GM06990 (cell line): ENCODE measurements around the gene ALKBH2.

Source experiments
- DNase-seq: peaks from one replicate; pipeline ENCODE4 v3.0.0-alpha.2; 2011; ENCODE audit not compliant: insufficient read length; ENCODE audit errors: extremely low read depth
- H3K27me3 ChIP-seq: replicated peaks from 2 replicates; pipeline ENCODE4 v1.6.0; 2011; ENCODE audit warnings: low read length; ENCODE audit not compliant: control insufficient read depth, insufficient read depth
- H3K36me3 ChIP-seq: 2 replicates; pipeline ENCODE4 v1.5.1; 2011; ENCODE audit warnings: low read length; ENCODE audit not compliant: control insufficient read depth, insufficient read depth
- H3K4me3 ChIP-seq: replicated peaks from 2 replicates; pipeline ENCODE4 v1.5.1; 2011; ENCODE audit warnings: low read depth, mild to moderate bottlenecking, control low read depth, low read length
- CTCF ChIP-seq: IDR thresholded peaks from 2 replicates; pipeline ENCODE4 v1.5.1; 2011; ENCODE audit warnings: low read length, control low read depth, mild to moderate bottlenecking, inconsistent platforms; ENCODE audit not compliant: insufficient read depth, poor library complexity, severe bottlenecking

ALKBH2 gene

DNA sequence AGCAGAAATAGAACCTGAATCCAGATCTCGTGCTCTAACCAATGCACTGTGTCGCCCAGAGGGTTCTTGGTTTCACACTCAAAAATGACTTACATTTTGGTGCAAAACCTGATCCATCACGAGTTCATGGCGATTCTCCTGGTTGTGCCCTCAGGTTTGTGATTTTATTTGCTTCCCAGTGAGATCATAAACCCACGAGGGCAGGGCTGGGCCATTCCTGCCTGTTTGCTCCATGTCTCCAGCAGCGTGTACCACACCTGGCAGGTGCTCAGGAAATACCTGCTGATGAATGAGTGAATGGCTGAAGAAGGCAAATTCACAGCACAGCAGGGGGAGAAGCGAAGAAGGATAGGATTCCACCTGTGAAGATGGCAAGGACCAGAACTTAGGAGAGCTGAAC is 32.5 kb upstream of the ALKBH2 start:
- no peak for TF ChIP-seq CTCF
- Histone ChIP-seq H3K36me3 (no peaks in the 10 kb centered on the region), H3K4me3 (no peak overlapping the region), H3K27me3 (no peaks in the 10 kb centered on the region)
- DNase-seq = no peak

DNA sequence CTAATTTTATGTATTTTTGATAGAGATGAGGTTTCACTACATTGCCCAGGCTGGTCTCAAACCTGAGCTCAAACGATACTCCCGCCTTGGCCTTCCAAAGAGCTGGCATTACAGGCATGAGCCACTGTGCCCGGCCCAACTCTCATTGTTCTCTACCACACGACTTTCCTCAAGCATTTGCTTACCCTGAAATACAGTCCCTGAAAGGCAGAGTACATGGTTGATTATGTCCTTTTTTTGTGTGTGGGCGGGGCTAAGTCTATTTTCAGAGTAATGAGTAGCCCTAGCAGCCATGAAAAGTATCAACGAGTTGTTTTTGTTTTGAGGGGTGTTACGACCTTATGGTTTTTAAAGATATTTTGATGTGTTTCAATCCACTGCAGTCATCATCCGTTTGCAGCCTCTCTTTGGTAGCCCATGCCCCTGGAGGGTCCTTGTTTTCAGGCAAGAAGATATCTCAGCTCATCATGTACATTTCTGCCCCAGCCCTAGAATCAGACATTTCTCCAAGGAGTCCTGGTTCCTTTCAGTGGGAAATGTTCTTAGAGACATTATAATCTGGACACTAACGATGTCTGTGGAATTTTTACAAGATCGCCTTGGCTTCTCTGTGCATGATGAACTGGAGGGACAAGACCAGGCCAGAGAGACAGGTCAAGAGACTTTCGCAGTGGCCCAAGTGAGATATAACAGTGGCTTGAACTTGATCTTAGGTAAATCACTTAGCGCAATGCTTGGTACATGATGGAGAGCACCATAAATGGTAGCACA is 31.8 kb upstream of the ALKBH2 start:
- no peaks in the 10 kb centered on the region for H3K36me3 ChIP-seq
- TF ChIP-seq CTCF = no peak
- no peaks in the 10 kb centered on the region for H3K27me3 ChIP-seq
- DNase-seq = no peak
- no peak overlapping the region for H3K4me3 ChIP-seq

DNA sequence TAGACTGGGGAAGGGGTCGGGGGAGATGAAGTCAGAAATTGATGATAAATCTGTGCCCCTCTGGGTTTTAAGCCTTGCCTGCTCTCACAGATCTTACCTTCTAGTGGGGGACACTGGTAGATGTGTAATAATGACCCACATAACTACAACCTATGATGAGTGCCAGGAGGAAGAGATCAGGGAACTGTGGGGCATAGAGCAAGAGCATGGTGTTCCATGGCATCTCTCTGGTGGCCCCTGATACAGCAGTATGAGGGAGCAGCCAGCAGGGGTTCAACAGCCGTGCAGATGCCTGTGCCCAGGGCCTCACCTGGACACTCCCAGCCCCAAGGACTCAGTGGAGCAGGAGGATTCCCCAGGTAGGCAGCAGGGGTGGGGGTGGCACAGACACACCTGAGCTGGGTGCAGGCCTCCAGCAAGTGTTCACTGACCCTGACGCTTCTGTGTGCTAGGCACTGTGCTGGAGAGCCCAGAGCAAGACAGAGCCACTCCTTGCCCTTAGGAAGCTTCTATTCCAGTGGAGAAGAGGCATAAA is 28.1 kb upstream of the ALKBH2 start:
- DNase-seq = no peak
- no peak for TF ChIP-seq CTCF
- H3K4me3 ChIP-seq = no peak overlapping the region
- no peaks in the 10 kb centered on the region for H3K27me3 ChIP-seq
- H3K36me3 ChIP-seq = no peaks in the 10 kb centered on the region

GRCh38 chr12:109120557-109120956 is 27.3 kb upstream of the ALKBH2 start:
- no peak for TF ChIP-seq CTCF
- Histone ChIP-seq H3K4me3 (no peak overlapping the region), H3K27me3 (no peaks in the 10 kb centered on the region), H3K36me3 (no peaks in the 10 kb centered on the region)
- no peak for DNase-seq

DNA sequence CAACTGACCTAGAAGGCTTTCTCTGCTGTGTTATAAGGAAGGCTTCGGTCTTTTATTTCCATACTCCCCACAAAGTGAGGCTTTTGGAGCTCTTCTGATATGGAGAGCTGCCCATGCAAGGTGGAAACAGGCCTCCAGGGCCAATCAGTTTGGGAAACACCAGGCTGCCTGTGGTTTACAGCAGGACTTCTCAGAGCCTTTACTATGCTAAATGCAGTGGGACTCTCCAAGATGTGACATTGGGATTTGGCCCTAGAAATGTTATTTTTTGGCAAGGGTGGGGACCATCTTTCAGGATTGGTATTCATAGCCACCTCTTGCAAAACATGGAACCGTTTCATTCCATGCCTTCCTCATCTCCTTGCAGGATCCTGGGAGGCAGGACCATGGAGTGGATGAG is 26.8 kb upstream of the ALKBH2 start:
- Histone ChIP-seq H3K27me3 (no peaks in the 10 kb centered on the region), H3K36me3 (no peaks in the 10 kb centered on the region), H3K4me3 (no peak overlapping the region)
- no peak for TF ChIP-seq CTCF
- DNase-seq = no peak
